ENCODE data around the gene ZCCHC2. TPM values are rescaled to one million over a fixed set of nuclear protein-coding genes. Genes with fewer than 3 reads are reported as not detected.
A peak's percentile ranks its signal among the peaks of the same experiment; 100 is the strongest.

Gene ZCCHC2
- total and polyA plus RNA-seq, 2 of the 13 experiments (the other 11 are each of a cell fraction or from before 2014, with no cell fraction given) = 62.5 to 76.1 TPM

DNA sequence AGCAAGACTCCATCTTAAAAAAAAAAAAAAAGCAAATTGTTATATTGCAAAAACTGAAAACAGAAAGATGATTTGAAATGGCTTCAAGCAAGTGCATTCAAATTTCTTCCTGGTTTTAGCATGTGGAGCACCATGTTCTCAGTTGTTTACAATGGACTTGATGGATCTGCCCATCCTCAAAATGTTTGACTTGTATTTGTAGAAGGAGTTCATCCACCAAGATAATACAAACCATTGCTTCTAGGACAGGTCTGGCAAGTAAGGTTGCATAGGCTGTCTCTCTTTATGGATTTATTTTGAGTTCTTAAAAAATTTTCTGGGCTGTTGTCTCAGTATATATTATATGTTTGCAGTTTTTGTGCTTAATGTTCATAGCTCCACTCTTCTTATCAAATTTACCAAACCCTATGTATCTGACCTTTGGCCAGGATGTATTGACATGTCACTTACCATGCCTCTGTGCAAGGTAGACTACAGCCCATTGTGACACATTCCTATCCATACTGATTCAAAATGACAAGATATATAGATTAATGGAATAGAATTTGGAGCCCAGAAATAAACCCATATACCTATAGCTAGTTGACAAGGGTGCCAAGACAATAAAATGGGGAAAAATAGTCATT lies 21.7 kb upstream of the ZCCHC2 start (continued):
- TF ChIP-seq, protein P1, sequence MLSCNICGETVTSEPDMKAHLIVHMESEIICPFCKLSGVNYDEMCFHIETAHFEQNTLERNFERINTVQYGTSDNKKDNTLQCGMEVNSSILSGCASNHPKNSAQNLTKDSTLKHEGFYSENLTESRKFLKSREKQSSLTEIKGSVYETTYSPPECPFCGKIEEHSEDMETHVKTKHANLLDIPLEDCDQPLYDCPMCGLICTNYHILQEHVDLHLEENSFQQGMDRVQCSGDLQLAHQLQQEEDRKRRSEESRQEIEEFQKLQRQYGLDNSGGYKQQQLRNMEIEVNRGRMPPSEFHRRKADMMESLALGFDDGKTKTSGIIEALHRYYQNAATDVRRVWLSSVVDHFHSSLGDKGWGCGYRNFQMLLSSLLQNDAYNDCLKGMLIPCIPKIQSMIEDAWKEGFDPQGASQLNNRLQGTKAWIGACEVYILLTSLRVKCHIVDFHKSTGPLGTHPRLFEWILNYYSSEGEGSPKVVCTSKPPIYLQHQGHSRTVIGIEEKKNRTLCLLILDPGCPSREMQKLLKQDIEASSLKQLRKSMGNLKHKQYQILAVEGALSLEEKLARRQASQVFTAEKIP (CRISPR knock-in tag; IDR thresholded peaks at IDR 0.05; ENCODE audit: borderline replicate concordance) = no peak
- TF ChIP-seq MEIS2 (CRISPR knock-in tag; IDR thresholded peaks at IDR 0.05) = no peak
- TF ChIP-seq, protein P2, sequence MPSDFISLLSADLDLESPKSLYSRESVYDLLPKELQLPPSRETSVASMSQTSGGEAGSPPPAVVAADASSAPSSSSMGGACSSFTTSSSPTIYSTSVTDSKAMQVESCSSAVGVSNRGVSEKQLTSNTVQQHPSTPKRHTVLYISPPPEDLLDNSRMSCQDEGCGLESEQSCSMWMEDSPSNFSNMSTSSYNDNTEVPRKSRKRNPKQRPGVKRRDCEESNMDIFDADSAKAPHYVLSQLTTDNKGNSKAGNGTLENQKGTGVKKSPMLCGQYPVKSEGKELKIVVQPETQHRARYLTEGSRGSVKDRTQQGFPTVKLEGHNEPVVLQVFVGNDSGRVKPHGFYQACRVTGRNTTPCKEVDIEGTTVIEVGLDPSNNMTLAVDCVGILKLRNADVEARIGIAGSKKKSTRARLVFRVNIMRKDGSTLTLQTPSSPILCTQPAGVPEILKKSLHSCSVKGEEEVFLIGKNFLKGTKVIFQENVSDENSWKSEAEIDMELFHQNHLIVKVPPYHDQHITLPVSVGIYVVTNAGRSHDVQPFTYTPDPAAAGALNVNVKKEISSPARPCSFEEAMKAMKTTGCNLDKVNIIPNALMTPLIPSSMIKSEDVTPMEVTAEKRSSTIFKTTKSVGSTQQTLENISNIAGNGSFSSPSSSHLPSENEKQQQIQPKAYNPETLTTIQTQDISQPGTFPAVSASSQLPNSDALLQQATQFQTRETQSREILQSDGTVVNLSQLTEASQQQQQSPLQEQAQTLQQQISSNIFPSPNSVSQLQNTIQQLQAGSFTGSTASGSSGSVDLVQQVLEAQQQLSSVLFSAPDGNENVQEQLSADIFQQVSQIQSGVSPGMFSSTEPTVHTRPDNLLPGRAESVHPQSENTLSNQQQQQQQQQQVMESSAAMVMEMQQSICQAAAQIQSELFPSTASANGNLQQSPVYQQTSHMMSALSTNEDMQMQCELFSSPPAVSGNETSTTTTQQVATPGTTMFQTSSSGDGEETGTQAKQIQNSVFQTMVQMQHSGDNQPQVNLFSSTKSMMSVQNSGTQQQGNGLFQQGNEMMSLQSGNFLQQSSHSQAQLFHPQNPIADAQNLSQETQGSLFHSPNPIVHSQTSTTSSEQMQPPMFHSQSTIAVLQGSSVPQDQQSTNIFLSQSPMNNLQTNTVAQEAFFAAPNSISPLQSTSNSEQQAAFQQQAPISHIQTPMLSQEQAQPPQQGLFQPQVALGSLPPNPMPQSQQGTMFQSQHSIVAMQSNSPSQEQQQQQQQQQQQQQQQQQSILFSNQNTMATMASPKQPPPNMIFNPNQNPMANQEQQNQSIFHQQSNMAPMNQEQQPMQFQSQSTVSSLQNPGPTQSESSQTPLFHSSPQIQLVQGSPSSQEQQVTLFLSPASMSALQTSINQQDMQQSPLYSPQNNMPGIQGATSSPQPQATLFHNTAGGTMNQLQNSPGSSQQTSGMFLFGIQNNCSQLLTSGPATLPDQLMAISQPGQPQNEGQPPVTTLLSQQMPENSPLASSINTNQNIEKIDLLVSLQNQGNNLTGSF (CRISPR knock-in tag; IDR thresholded peaks at IDR 0.05) = no peak
- 0 out of 2 replicates have a peak, but pooled peaks have one; percentile 31 for TF ChIP-seq ZNF263 (CRISPR knock-in tag; IDR thresholded peaks at IDR 0.05)
- no peak for TF ChIP-seq ZSCAN30 (CRISPR knock-in tag; IDR thresholded peaks at IDR 0.05)
- peak in 1 of 2 experiments; percentile 47; a peak in 1 of 4 replicates for TF ChIP-seq EP300 (IDR thresholded peaks at IDR 0.05; ENCODE audit: low read depth in 2 of 2, low read length in 2 of 2)
- TF ChIP-seq EP300 (CRISPR knock-in tag; IDR thresholded peaks at IDR 0.05; ENCODE audit: borderline replicate concordance) = no peak
- no peak for TF ChIP-seq ZFP41 (CRISPR knock-in tag; IDR thresholded peaks at IDR 0.05; ENCODE audit: borderline replicate concordance)
- 0 out of 2 replicates have a peak, but pooled peaks have one; percentile 31 for TF ChIP-seq MED1 (CRISPR knock-in tag; IDR thresholded peaks at IDR 0.05)
- TF ChIP-seq MIXL1 (CRISPR knock-in tag; IDR thresholded peaks at IDR 0.05) = 0 out of 2 replicates have a peak, but pooled peaks have one; percentile 43
- TF ChIP-seq, protein P3, sequence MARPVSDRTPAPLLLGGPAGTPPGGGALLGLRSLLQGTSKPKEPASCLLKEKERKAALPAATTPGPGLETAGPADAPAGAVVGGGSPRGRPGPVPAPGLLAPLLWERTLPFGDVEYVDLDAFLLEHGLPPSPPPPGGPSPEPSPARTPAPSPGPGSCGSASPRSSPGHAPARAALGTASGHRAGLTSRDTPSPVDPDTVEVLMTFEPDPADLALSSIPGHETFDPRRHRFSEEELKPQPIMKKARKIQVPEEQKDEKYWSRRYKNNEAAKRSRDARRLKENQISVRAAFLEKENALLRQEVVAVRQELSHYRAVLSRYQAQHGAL (CRISPR knock-in tag; IDR thresholded peaks at IDR 0.05; ENCODE audit: not compliant biosample characterization) = no peak
- TF ChIP-seq ZNF749 (CRISPR knock-in tag; IDR thresholded peaks at IDR 0.05; ENCODE audit: borderline replicate concordance) = no peak
- TF ChIP-seq ATRX (CRISPR knock-in tag; IDR thresholded peaks at IDR 0.05; ENCODE audit: borderline replicate concordance) = no peak
- no peak for TF ChIP-seq POLR2G (IDR thresholded peaks at IDR 0.05; ENCODE audit: low read depth, low read length)
- TF ChIP-seq, protein P4, sequence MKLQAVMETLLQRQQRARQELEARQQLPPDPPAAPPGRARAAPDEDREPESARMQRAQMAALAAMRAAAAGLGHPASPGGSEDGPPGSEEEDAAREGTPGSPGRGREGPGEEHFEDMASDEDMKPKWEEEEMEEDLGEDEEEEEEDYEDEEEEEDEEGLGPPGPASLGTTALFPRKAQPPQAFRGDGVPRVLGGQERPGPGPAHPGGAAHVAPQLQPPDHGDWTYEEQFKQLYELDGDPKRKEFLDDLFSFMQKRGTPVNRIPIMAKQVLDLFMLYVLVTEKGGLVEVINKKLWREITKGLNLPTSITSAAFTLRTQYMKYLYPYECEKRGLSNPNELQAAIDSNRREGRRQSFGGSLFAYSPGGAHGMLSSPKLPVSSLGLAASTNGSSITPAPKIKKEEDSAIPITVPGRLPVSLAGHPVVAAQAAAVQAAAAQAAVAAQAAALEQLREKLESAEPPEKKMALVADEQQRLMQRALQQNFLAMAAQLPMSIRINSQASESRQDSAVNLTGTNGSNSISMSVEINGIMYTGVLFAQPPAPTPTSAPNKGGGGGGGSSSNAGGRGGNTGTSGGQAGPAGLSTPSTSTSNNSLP (IDR thresholded peaks at IDR 0.05; ENCODE audit: low read depth, low read length) = peak; percentile 56
- no peak for TF ChIP-seq ZNF335 (CRISPR knock-in tag; IDR thresholded peaks at IDR 0.05)
- TF ChIP-seq ZNF121 (CRISPR knock-in tag; IDR thresholded peaks at IDR 0.05) = no peak
